Globus pallidus (tissue), 1 donor: ENCODE results near the gene RYR1.
"Not testable (repeated sequence)": the region's sequence is repeated elsewhere in the genome, so short reads cannot be mapped to it uniquely, and the experiment has no call there.

Experiments used
- DNase-seq: peaks from one replicate; pipeline ENCODE4 v3.0.0-alpha.2; 2015; ENCODE audit warnings: low spot score

The RYR1 gene

GRCh38 chr19:38490861-38491260 lies 57.4 kb downstream of the RYR1 start:
- no peak for DNase-seq

- DNase-seq, result no peak
Measured at GRCh38 chr19:38492181-38492813, 58.8 kb downstream of the RYR1 start.

GRCh38 chr19:38494379-38494778 lies 60.9 kb downstream of the RYR1 start:
- no peak for DNase-seq

- not testable (repeated sequence) for DNase-seq
Measured at GRCh38 chr19:38495375-38495774, 61.9 kb downstream of the RYR1 start.

- no peak for DNase-seq
Measured at GRCh38 chr19:38496116-38496515, 62.6 kb downstream of the RYR1 start.

GRCh38 chr19:38496603-38497487 lies 63.4 kb downstream of the RYR1 start:
- DNase-seq, result no peak

GRCh38 chr19:38497907-38498306 lies 64.4 kb downstream of the RYR1 start:
- no peak for DNase-seq

- no peak for DNase-seq
Measured at GRCh38 chr19:38499532-38499931, 66.0 kb downstream of the RYR1 start.

- no peak for DNase-seq
Measured at GRCh38 chr19:38500450-38500849, 67.0 kb downstream of the RYR1 start.

- DNase-seq, result no peak
Measured at GRCh38 chr19:38502410-38503076, 69.1 kb downstream of the RYR1 start.

GRCh38 chr19:38503077-38503410 lies 69.6 kb downstream of the RYR1 start:
- DNase-seq, result no peak

- DNase-seq, result no peak
Measured at GRCh38 chr19:38505958-38506357, 72.5 kb downstream of the RYR1 start.

GRCh38 chr19:38506375-38506722 lies 72.9 kb downstream of the RYR1 start:
- no peak for DNase-seq

- peak; percentile 38 for DNase-seq
Measured at GRCh38 chr19:38506723-38507550, 73.4 kb downstream of the RYR1 start.

GRCh38 chr19:38507551-38508127 lies 74.1 kb downstream of the RYR1 start:
- no peak for DNase-seq

- DNase-seq, result no peak
Measured at GRCh38 chr19:38508507-38508906, 75.0 kb downstream of the RYR1 start.

GRCh38 chr19:38509027-38509426 lies 75.5 kb downstream of the RYR1 start:
- DNase-seq, result no peak

- DNase-seq, result no peak
Measured at GRCh38 chr19:38511074-38511708, 77.7 kb downstream of the RYR1 start.

- DNase-seq, result no peak
Measured at GRCh38 chr19:38512277-38512676, 78.8 kb downstream of the RYR1 start.

- not testable (repeated sequence) for DNase-seq
Measured at GRCh38 chr19:38513156-38513555, 79.7 kb downstream of the RYR1 start.

GRCh38 chr19:38513762-38514167 lies 80.3 kb downstream of the RYR1 start:
- no peak for DNase-seq
